Measurements from ENCODE around the gene RHOU. TPM values are rescaled to one million over a fixed set of nuclear protein-coding genes. Genes with fewer than 3 reads are reported as not detected.
A peak's percentile ranks its signal among the peaks of the same experiment; 100 is the strongest.

Gene RHOU
- total and polyA plus RNA-seq, 8 donors, result 1.2 to 75.5 (median 28.7) TPM

GRCh38 chr1:228778026-228778425 lies 42.7 kb downstream of the RHOU start:
- TF ChIP-seq POLR2AphosphoS5 (IDR thresholded peaks at IDR 0.05) (no peak), EP300 (IDR thresholded peaks at IDR 0.05) (no peak), POLR2A (IDR thresholded peaks at IDR 0.05) (no peak)
- TF ChIP-seq, protein P1, sequence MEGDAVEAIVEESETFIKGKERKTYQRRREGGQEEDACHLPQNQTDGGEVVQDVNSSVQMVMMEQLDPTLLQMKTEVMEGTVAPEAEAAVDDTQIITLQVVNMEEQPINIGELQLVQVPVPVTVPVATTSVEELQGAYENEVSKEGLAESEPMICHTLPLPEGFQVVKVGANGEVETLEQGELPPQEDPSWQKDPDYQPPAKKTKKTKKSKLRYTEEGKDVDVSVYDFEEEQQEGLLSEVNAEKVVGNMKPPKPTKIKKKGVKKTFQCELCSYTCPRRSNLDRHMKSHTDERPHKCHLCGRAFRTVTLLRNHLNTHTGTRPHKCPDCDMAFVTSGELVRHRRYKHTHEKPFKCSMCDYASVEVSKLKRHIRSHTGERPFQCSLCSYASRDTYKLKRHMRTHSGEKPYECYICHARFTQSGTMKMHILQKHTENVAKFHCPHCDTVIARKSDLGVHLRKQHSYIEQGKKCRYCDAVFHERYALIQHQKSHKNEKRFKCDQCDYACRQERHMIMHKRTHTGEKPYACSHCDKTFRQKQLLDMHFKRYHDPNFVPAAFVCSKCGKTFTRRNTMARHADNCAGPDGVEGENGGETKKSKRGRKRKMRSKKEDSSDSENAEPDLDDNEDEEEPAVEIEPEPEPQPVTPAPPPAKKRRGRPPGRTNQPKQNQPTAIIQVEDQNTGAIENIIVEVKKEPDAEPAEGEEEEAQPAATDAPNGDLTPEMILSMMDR (IDR thresholded peaks at IDR 0.05), result no peak
- Histone ChIP-seq H3K9me3 (no peaks in the 10 kb centered on the region), H3K36me3 (no peaks in the 10 kb centered on the region), H3K27ac (no peak overlapping the region), H3K27me3 (no peaks in the 10 kb centered on the region), H3K4me3 (no peak overlapping the region), H3K4me1 (peaks cover 0 to 20% (median 12%) of the 10 kb centered on the region in 4 donors)
- intact Hi-C loops (cut with DNase I; ENCODE audit: low total_unique reads), result no loop called here
- WGBS, 5 donors, result 71 to 95% (median 81%) methylated on average over 1 of the region's 1 CpG
- DNase-seq, result no peak

- H3K27me3 ChIP-seq, result no peaks in the 10 kb centered on the region
- no peak for DNase-seq
- no peak overlapping the region for H3K4me3 ChIP-seq
- H3K4me1 ChIP-seq, result peaks cover 0 to 23% (median 16%) of the 10 kb centered on the region in 4 donors
- 79 to 93% (median 85%) methylated on average over 3 of the region's 3 CpGs for WGBS, 5 donors
- TF ChIP-seq POLR2AphosphoS5 (IDR thresholded peaks at IDR 0.05) (no peak), POLR2A (IDR thresholded peaks at IDR 0.05) (no peak), EP300 (IDR thresholded peaks at IDR 0.05) (no peak)
- TF ChIP-seq, protein P1 (IDR thresholded peaks at IDR 0.05), result no peak
- H3K27ac ChIP-seq, result no peak overlapping the region
- H3K9me3 ChIP-seq, result no peaks in the 10 kb centered on the region
- intact Hi-C loops (cut with DNase I; ENCODE audit: low total_unique reads), result no loop called here
- no peaks in the 10 kb centered on the region for H3K36me3 ChIP-seq
These were observed 43.2 kb downstream of the RHOU start for GRCh38 chr1:228778466-228778865.

- H3K36me3 ChIP-seq, result no peaks in the 10 kb centered on the region
- H3K4me1 ChIP-seq, result peaks cover 0 to 28% (median 18%) of the 10 kb centered on the region in 4 donors
- TF ChIP-seq POLR2A (IDR thresholded peaks at IDR 0.05) (no peak), EP300 (IDR thresholded peaks at IDR 0.05) (no peak), POLR2AphosphoS5 (IDR thresholded peaks at IDR 0.05) (no peak)
- TF ChIP-seq, protein P1 (IDR thresholded peaks at IDR 0.05), result no peak
- no peak overlapping the region for H3K27ac ChIP-seq
- intact Hi-C loops (cut with DNase I; ENCODE audit: low total_unique reads), result no loop called here
- H3K4me3 ChIP-seq, result no peak overlapping the region
- no peaks in the 10 kb centered on the region for H3K27me3 ChIP-seq
- H3K9me3 ChIP-seq, result no peaks in the 10 kb centered on the region
- no peak for DNase-seq
These were observed 43.7 kb downstream of the RHOU start for GRCh38 chr1:228778961-228779360.

DNA sequence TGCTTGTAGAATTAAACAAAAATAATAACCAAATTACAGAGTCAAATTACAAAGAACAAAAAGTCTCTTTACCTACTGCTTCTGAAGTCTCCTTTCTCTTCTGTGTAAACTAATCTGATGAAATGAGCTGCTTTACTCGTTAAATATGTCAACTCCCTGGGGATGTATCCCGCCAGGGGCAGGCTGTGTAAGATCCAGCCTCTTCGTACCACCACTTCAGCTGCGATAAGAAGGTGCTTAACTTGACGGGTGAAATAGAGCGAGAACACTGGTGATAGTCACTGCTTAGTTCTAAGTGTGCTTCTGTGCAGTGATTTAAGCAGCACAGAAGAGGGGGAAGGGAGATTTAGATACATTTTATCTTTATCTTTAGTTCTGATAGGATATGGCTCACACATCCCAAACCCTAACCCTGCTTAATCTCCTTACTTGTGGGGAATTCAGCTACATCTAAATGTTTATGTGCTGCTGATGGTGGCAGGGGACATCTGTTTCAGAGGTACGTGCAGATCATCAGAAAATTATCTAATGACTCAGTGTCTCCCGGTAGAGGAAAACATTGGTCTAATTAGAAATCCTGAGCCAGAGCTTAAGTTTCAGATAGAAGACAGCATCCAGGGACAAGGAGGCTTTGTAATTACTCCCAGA lies 46.0 kb downstream of the RHOU start:
- intact Hi-C loops (cut with DNase I; ENCODE audit: low total_unique reads), result no loop called here
- peak in 1 of 2 donors; percentile 50 for DNase-seq
- Histone ChIP-seq H3K4me3 (no peak overlapping the region), H3K27me3 (no peaks in the 10 kb centered on the region), H3K27ac (no peak overlapping the region), H3K9me3 (no peaks in the 10 kb centered on the region), H3K4me1 (peaks cover 0 to 28% (median 18%) of the 10 kb centered on the region in 4 donors), H3K36me3 (no peaks in the 10 kb centered on the region)
- 36 to 56% (median 42%) methylated on average over 8 of the region's 8 CpGs for WGBS, 5 donors
- no peak for TF ChIP-seq POLR2AphosphoS5 (IDR thresholded peaks at IDR 0.05)
- TF ChIP-seq, protein P1 (IDR thresholded peaks at IDR 0.05), result no peak
- no peak for TF ChIP-seq POLR2A (IDR thresholded peaks at IDR 0.05)
- TF ChIP-seq EP300 (IDR thresholded peaks at IDR 0.05), result no peak
